Mesenchymal stem cell (in vitro differentiated cells and primary cell): ENCODE measurements around the gene ENPP7.

Experiments used
- DNase-seq: peaks from one replicate; pipeline ENCODE4 v3.0.0-alpha.2; 2013
- H2AFZ ChIP-seq: one replicate; pipeline ENCODE4 v1.6.1; 2013; ENCODE audit warnings: low read depth, mild to moderate bottlenecking, control low read depth, inconsistent platforms, low read length, moderate library complexity
- H2AK5ac ChIP-seq: 2 replicates; pipeline ENCODE4 v1.6.1; 2013; ENCODE audit warnings: low read length, moderate library complexity, mild to moderate bottlenecking, inconsistent platforms; ENCODE audit not compliant: severe bottlenecking
- H2BK120ac ChIP-seq: one replicate; pipeline ENCODE4 v1.6.1; 2013; ENCODE audit warnings: low read depth, mild to moderate bottlenecking, inconsistent platforms, low read length, moderate library complexity
- H2BK12ac ChIP-seq, 2 experiments: one replicate each; pipeline ENCODE4 v1.6.1; 2013; ENCODE audit warnings: inconsistent platforms in 2 of 2, low read length in 2 of 2, mild to moderate bottlenecking in 2 of 2, moderate library complexity in 2 of 2, control low read depth in 1 of 2
- H2BK15ac ChIP-seq: one replicate; pipeline ENCODE4 v1.6.1; 2013; ENCODE audit warnings: mild to moderate bottlenecking, low read depth, inconsistent platforms; ENCODE audit not compliant: poor library complexity, severe bottlenecking
- H2BK5ac ChIP-seq: 2 replicates; pipeline ENCODE4 v1.6.1; 2013; ENCODE audit warnings: low read depth, mild to moderate bottlenecking, low read length, control low read depth, inconsistent platforms; ENCODE audit not compliant: poor library complexity, severe bottlenecking
- H3K14ac ChIP-seq, 2 experiments: one replicate each; pipeline ENCODE4 v1.6.1; 2013; ENCODE audit warnings: inconsistent platforms in 2 of 2, low read length in 2 of 2, control low read depth in 1 of 2, mild to moderate bottlenecking in 1 of 2, moderate library complexity in 1 of 2
- H3K18ac ChIP-seq, 2 experiments: one replicate each; pipeline ENCODE4 v1.6.1; 2013; ENCODE audit warnings: inconsistent platforms in 2 of 2, low read length in 2 of 2, control low read depth in 1 of 2, low read depth in 1 of 2, mild to moderate bottlenecking in 1 of 2
- H3K23ac ChIP-seq, 2 experiments: one replicate each; pipeline ENCODE4 v1.6.1; 2013; ENCODE audit warnings: inconsistent platforms in 2 of 2, low read length in 2 of 2, mild to moderate bottlenecking in 2 of 2, moderate library complexity in 2 of 2, control low read depth in 1 of 2
- H3K27ac ChIP-seq: 2 replicates; pipeline ENCODE4 v1.5.1; 2013; ENCODE audit warnings: mild to moderate bottlenecking, moderate library complexity, low read length, control low read depth, inconsistent platforms; ENCODE audit not compliant: poor library complexity, severe bottlenecking
- H3K27me3 ChIP-seq, 2 experiments: 2 replicates each; pipeline versions ENCODE4 v1.6.1 to v1.7.0; 2013; ENCODE audit warnings: low read length in 2 of 2, mild to moderate bottlenecking in 2 of 2, moderate library complexity in 2 of 2, control low read depth in 1 of 2, inconsistent platforms in 1 of 2; ENCODE audit not compliant: control insufficient read depth in 1 of 2, insufficient read depth in 1 of 2
- H3K36me3 ChIP-seq, 2 experiments: 2 replicates each; pipeline versions ENCODE4 v1.6.1 to v1.7.0; 2013; ENCODE audit warnings: low read length in 2 of 2, control low read depth in 1 of 2, inconsistent platforms in 1 of 2, low read depth in 1 of 2, mild to moderate bottlenecking in 1 of 2; ENCODE audit not compliant: insufficient read depth in 2 of 2, control insufficient read depth in 1 of 2
- H3K4ac ChIP-seq, 2 experiments: one replicate each; pipeline ENCODE4 v1.6.1; 2013; ENCODE audit warnings: inconsistent platforms in 2 of 2, low read length in 2 of 2, mild to moderate bottlenecking in 2 of 2, moderate library complexity in 2 of 2, control low read depth in 1 of 2, low read depth in 1 of 2
- H3K4me1 ChIP-seq: 2 replicates; pipeline ENCODE4 v1.6.1; 2013; ENCODE audit warnings: low read depth, low read length, control low read depth; ENCODE audit not compliant: control insufficient read depth, insufficient read depth
- H3K4me2 ChIP-seq: 2 replicates; pipeline ENCODE4 v1.6.1; 2013; ENCODE audit warnings: low read length, mild to moderate bottlenecking, inconsistent platforms; ENCODE audit not compliant: poor library complexity, severe bottlenecking
- H3K4me3 ChIP-seq, 2 experiments: 2 replicates each; pipeline versions ENCODE4 v1.5.1 to v1.7.0; 2013; ENCODE audit warnings: low read length in 2 of 2, mild to moderate bottlenecking in 2 of 2, control low read depth in 1 of 2, low read depth in 1 of 2; ENCODE audit not compliant: insufficient read depth in 1 of 2
- H3K79me1 ChIP-seq: replicated peaks from 2 replicates; pipeline ENCODE4 v1.6.1; 2013; ENCODE audit warnings: mild to moderate bottlenecking, control low read depth, low read length, inconsistent platforms; ENCODE audit not compliant: poor library complexity, severe bottlenecking
- H3K9ac ChIP-seq: 2 replicates; pipeline ENCODE4 v1.7.0; 2013; ENCODE audit warnings: mild to moderate bottlenecking, low read length, moderate library complexity
- H3K9me3 ChIP-seq: 2 replicates; pipeline ENCODE4 v1.7.0; 2013; ENCODE audit warnings: mild to moderate bottlenecking, low read length; ENCODE audit not compliant: control insufficient read depth
- H4K8ac ChIP-seq: one replicate; pipeline ENCODE4 v1.6.1; 2013; ENCODE audit warnings: inconsistent platforms, mild to moderate bottlenecking, low read length, moderate library complexity
- H4K91ac ChIP-seq: one replicate; pipeline ENCODE4 v1.6.1; 2013; ENCODE audit warnings: mild to moderate bottlenecking, low read length, inconsistent platforms
- WGBS: methylation state at CpG from one replicate; pipeline ENCODE4 v1.1.7; 2013; ENCODE audit warnings: mixed read lengths; 5-methylcytosine and 5-hydroxymethylcytosine counted together

The ENPP7 gene

DNA sequence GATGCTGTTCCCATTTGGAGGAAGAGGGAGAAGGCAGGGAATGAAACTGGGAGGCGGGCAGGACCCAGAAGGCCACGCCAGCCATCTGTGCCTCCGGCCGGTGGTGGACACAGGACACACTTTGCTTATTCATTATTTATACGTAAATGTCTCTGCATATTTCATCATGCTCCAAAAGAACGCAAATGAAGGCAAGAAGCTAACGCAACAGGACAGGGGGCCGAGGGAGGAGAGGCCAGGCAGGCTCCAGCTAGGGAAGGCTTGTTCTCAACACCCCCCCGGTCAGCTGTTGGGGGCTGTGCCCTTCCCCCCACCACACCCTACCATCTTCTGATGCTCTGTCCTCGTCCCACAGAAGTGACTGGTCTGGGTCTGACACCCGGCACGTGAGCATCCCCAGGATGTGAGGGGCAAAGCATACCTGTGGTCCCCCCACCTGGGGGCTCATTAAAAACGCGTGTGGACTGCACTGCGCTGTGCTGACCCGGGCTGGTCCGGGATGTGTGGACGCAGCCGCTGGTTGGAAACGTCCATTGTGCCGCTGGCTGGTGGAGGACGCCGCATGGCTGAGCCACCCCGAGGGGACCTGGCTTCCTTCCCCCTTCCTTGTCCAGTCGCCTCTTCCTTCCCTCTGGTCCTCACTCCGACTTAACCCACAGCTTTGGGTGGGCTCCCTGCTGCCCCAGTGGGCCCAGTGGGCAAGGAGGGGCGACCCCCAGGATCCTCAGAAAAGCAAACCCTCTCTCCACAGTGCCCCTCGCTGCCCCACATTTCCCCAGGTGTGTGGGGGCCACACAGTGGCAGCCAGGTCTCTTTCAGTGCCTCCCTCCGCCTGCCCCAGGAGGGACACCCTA, 46.4 kb upstream of the ENPP7 start:
- Histone ChIP-seq H4K8ac (no peak overlapping the region), H2BK5ac (no peak overlapping the region), H3K27me3 (peaks cover 7 to 76% of the 10 kb centered on the region in 2 experiments), H3K4me2 (no peak overlapping the region), H2AK5ac (no peak overlapping the region), H3K4ac (no peak overlapping the region), H2BK15ac (no peak overlapping the region), H3K79me1 (no peaks in the 10 kb centered on the region), H3K18ac (no peak overlapping the region), H3K4me1 (no peaks in the 10 kb centered on the region), H2AFZ (no peak overlapping the region), H3K9me3 (no peaks in the 10 kb centered on the region), H3K27ac (no peak overlapping the region), H3K23ac (no peak overlapping the region), H3K4me3 (no peak overlapping the region), H3K14ac (peak overlapping the region in 1 of 2 experiments; percentile 58), H3K36me3 (no peaks in the 10 kb centered on the region), H4K91ac (no peak overlapping the region), H3K9ac (no peak overlapping the region), H2BK120ac (no peak overlapping the region), H2BK12ac (no peak overlapping the region)
- no peak for DNase-seq
- WGBS: 78% methylated on average over 29 of the region's 29 CpGs

DNA sequence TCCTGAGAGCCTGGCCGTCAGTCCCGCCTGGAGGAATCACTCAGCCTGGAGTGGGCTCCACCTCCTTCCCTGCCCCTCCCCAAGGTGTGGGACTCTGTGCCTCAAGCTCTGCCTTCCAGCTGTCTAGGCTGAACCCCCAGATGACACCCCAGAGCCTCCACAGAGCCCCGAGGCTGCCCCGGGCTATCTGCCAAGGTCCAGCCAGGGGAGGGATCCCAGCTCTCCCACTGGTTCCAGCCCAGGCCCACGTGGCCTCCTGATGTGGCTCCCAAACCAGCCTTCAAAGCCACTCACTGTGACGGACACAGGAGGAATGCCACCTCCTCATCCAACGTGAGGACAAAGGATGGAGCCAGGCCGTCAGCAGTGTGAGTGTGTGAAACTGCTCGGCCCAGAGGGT, 45.6 kb upstream of the ENPP7 start:
- H3K4me1 ChIP-seq: no peaks in the 10 kb centered on the region
- no peaks in the 10 kb centered on the region for H3K36me3 ChIP-seq
- H3K27me3 ChIP-seq: peaks cover 7 to 79% of the 10 kb centered on the region in 2 experiments
- H3K4me3 ChIP-seq: no peak overlapping the region
- H3K14ac ChIP-seq: no peak overlapping the region
- H3K18ac ChIP-seq: no peak overlapping the region
- WGBS: 72% methylated on average over 9 of the region's 9 CpGs
- H2BK15ac ChIP-seq: no peak overlapping the region
- no peaks in the 10 kb centered on the region for H3K79me1 ChIP-seq
- no peak overlapping the region for H2BK120ac ChIP-seq
- H2AFZ ChIP-seq: no peak overlapping the region
- H3K4me2 ChIP-seq: no peak overlapping the region
- no peak overlapping the region for H3K4ac ChIP-seq
- H4K91ac ChIP-seq: no peak overlapping the region
- H3K27ac ChIP-seq: no peak overlapping the region
- H3K9ac ChIP-seq: no peak overlapping the region
- H4K8ac ChIP-seq: no peak overlapping the region
- no peak overlapping the region for H3K23ac ChIP-seq
- DNase-seq: no peak
- no peak overlapping the region for H2BK12ac ChIP-seq
- H3K9me3 ChIP-seq: no peaks in the 10 kb centered on the region
- no peak overlapping the region for H2AK5ac ChIP-seq
- H2BK5ac ChIP-seq: no peak overlapping the region

DNA sequence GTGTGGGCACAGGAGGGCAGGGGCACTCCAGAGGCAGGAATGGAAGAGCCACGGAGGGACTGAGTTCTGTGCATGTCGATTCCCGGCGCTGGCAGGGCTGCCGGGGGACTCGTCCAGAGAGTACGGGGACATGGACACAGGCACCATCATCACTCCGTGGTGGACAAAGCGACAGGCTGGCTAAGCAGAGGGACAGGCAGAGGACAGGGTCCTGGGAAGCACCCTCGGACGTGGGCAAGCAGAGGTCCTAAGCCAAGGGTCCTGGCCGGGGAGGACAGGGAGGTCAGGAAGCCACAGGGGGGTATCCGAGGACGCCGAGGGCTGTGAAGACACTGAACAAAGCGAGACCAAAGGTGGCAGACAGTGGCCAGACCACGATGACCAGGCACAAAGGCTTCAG, 44.3 kb upstream of the ENPP7 start:
- no peak overlapping the region for H4K91ac ChIP-seq
- H3K4me1 ChIP-seq: peaks cover 2% of the 10 kb centered on the region
- H2BK12ac ChIP-seq: no peak overlapping the region
- no peak overlapping the region for H2BK120ac ChIP-seq
- no peak for DNase-seq
- no peak overlapping the region for H2BK15ac ChIP-seq
- H3K18ac ChIP-seq: no peak overlapping the region
- no peak overlapping the region for H2AK5ac ChIP-seq
- no peak overlapping the region for H3K4me2 ChIP-seq
- no peak overlapping the region for H2BK5ac ChIP-seq
- H4K8ac ChIP-seq: no peak overlapping the region
- no peaks in the 10 kb centered on the region for H3K79me1 ChIP-seq
- no peak overlapping the region for H3K4me3 ChIP-seq
- no peaks in the 10 kb centered on the region for H3K9me3 ChIP-seq
- no peak overlapping the region for H3K23ac ChIP-seq
- no peak overlapping the region for H3K27ac ChIP-seq
- no peaks in the 10 kb centered on the region for H3K36me3 ChIP-seq
- no peak overlapping the region for H3K9ac ChIP-seq
- H2AFZ ChIP-seq: no peak overlapping the region
- H3K14ac ChIP-seq: no peak overlapping the region
- H3K27me3 ChIP-seq: peaks cover 4 to 80% of the 10 kb centered on the region in 2 experiments
- no peak overlapping the region for H3K4ac ChIP-seq
- WGBS: 89% methylated on average over 17 of the region's 17 CpGs

DNA sequence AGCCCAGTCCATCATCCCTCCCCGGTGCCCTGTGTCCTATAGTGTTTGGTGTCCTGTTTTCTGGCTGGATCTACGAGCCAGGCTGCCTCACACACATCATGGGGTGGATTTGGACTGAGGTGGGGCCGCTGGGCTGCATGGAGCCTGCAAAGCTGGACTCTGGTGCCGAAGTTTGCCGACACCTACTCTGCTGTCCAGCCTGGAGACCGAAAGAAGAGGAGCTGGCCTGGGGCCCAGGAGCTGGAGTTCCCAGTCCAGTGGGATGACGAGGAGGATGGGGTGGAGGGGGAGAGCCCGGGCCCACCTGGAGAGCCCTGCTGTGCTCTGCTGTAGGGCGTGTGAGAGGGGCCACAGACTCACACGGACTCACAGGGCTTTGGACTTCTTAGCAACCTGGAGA, 40.3 kb upstream of the ENPP7 start:
- Histone ChIP-seq H3K14ac (no peak overlapping the region), H3K79me1 (no peaks in the 10 kb centered on the region), H2BK5ac (no peak overlapping the region), H2BK12ac (no peak overlapping the region), H3K23ac (no peak overlapping the region), H3K4ac (no peak overlapping the region), H3K18ac (no peak overlapping the region), H4K91ac (no peak overlapping the region), H4K8ac (no peak overlapping the region), H3K36me3 (no peaks in the 10 kb centered on the region), H3K4me3 (no peak overlapping the region), H2BK15ac (no peak overlapping the region), H3K27ac (no peak overlapping the region), H3K9ac (no peak overlapping the region), H2AFZ (no peak overlapping the region), H3K27me3 (peaks cover 18 to 86% of the 10 kb centered on the region in 2 experiments), H3K9me3 (no peaks in the 10 kb centered on the region), H2AK5ac (no peak overlapping the region), H3K4me2 (no peak overlapping the region), H2BK120ac (no peak overlapping the region), H3K4me1 (peaks cover 10% of the 10 kb centered on the region)
- no peak for DNase-seq
- 69% methylated on average over 9 of the region's 10 CpGs for WGBS
